B cell (primary cell): ENCODE results near the gene AMIGO1.

ENCODE experiments used
- EZH2 ChIP-seq: IDR thresholded peaks from 2 replicates; pipeline ENCODE4 v1.6.1; 2012; ENCODE audit warnings: borderline replicate concordance, low read depth, mild to moderate bottlenecking, moderate library complexity, low read length; ENCODE audit not compliant: insufficient read depth, poor library complexity, severe bottlenecking
- TF ChIP-seq, protein P1 (sequence below): fragments of 200-600 bp; IDR thresholded peaks from one replicate; pipeline ENCODE4 v1.8.0; 2022; ENCODE audit warnings: antibody characterized with exemption, mild to moderate bottlenecking

DNA sequence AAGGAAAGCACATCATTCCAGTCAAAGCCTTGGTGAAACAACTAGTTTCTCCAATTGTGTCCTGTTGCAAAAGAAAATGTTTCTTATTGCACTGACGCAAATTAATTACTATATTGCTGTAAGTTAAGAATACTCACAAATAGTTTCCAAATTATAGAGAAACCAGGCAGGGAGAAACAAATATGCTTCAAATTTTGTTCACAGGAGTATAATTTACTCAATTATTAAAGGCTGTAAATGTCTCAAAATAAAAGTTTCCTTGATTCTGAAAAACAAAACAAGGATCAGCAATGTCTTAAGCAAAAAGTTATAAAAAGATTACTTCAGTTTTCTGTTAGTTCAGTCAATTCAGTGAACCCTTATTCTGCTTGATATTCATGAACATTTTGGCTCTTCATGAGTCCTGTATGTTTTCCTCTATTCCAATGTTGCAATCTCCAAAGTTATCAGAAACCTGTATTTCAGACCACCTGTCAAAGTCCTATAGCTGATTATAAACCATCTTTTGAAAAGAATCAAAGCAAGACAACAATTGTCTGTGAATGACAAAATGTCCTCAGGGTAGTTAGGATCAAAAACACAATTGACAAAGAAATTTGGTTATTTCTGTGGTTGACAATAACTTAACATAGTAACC is 54.9 kb downstream of the AMIGO1 start:
- TF ChIP-seq, protein P1, sequence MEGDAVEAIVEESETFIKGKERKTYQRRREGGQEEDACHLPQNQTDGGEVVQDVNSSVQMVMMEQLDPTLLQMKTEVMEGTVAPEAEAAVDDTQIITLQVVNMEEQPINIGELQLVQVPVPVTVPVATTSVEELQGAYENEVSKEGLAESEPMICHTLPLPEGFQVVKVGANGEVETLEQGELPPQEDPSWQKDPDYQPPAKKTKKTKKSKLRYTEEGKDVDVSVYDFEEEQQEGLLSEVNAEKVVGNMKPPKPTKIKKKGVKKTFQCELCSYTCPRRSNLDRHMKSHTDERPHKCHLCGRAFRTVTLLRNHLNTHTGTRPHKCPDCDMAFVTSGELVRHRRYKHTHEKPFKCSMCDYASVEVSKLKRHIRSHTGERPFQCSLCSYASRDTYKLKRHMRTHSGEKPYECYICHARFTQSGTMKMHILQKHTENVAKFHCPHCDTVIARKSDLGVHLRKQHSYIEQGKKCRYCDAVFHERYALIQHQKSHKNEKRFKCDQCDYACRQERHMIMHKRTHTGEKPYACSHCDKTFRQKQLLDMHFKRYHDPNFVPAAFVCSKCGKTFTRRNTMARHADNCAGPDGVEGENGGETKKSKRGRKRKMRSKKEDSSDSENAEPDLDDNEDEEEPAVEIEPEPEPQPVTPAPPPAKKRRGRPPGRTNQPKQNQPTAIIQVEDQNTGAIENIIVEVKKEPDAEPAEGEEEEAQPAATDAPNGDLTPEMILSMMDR: no peak
- TF ChIP-seq EZH2: no peak
